Right renal pelvis (tissue), 4 donors: ENCODE results near the gene PPFIA1. TPM values are rescaled to one million over a fixed set of nuclear protein-coding genes. Genes with fewer than 3 reads are reported as not detected.
"Not testable (repeated sequence)": the region's sequence is repeated elsewhere in the genome, so short reads cannot be mapped to it uniquely, and the experiment has no call there.

ENCODE experiments used
- DNase-seq, 4 donors: peaks; one replicate each; pipeline ENCODE4 v3.0.0-alpha.2; 2013; ENCODE audit warnings: low read depth in 4 of 4, low spot score in 3 of 4, missing footprints in 1 of 4
- polyA plus RNA-seq, 4 donors: library from polyadenylated mRNA; unstranded; fragments of 120-200 nt; gene quantifications; one replicate each; pipeline ENCODE4 v1.2.1, GENCODE V29; 2013; ENCODE audit not compliant: insufficient read length in 4 of 4

The PPFIA1 gene
- polyA plus RNA-seq, 4 donors: 44.3 to 52.5 (median 49.2) TPM

DNA sequence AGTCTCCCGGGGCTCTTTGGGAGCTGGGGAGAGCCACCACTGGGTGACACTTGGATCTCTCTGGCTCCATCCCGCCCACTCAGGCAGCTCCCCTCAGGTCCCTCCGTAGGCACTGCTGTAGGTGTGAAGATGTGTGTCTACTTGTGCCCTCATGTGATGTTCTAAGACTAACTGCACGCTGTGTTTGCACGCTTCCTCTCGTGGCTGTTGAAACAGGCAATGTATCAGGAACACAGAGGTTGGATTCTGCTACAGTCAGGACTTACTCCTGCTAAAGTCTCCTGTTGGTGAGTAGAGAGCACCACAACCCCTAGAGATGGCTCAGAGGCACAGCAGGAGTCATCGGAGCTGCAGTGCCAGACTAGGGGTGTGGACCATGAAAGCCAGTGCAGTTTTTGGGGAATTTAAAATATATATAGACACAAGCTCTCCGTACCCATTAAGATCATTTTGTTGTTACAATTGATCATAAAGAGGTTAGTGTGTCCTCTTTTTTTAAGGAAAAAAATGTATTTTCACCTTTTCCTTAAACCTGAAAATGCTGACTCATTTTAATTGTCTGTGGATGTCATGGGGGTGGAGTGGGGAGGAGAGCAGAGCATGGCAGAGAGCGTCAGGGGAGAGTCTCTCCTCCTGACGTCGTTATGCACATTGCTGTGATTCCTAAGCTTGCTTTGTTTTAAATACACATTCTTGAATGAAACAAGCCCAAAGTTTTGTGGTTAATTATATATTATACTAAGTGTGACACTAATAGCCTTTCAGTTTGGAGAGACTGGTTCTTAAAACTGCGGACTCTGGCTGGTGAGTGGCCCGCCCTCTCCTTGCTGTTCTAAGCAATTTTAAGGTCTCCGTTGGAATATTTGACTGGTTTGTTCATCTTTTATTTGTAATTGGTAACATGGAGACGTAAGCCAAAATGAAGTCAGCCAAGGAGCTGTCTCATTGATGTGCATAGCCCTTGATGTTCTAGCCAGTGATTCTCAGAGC is 111.7 kb downstream of the PPFIA1 start:
- DNase-seq: no peak

DNA sequence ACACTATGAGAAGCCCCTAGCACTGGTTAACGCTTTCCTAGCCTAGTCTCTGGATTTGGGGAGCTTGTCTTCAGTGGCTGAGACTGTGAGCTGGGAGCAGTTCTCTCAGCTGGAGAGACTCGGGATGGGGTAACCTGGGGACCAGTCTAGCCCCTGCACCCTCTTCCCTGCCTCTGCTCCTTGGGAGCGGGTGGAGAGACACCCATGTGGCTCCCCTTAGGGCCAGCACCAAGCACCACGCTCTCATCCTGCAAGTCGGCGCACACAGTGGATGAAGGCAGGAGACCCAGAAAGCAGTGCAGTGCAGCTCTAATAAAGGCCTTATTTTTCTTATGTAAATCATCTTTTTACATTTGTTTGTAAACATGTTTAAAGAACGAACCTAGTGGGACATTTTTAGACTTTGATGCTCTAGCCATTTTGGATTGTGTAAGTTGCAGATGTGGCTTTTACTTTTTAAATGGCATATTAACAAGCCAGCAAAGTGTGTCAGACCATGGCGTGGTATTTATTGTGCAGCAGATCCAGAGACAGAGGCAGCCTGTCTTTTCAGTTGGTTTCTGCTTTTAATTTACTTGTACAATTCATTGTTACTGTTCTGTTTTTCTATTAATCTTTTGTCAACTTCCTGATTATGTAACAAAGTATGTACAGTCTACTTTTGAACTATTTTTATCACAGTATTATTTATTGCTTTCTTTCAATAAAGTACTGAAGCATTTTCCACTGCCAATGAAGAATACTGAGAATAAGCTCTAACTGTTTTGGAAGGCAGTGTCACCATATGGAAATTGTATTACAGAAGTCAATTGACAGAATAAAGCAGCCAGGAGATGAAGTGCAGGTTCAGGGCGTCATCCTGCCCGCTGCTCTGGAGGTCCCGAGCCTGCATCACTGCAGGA is 113.4 kb downstream of the PPFIA1 start:
- DNase-seq: no peak

GRCh38 chr11:70384566-70385152 is 114.2 kb downstream of the PPFIA1 start:
- DNase-seq: no peak

DNA sequence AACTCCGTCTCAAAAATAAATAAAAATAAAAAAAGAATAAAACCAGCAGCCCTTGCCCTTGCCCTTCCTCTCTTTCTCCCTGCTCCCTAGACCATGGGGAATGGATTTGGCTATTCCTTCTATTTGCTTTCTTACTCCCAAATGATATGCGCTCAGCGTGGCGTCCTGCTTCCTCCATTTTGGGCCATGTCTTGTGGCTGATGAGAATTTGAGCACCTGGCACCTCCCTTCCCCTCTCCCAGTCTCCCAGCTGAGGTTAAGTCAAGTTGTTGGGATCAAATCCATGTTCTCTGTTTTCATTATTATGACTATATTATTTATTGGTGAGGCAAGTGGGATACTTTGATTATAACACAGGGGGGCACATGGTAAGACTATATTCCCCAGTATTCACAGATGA is 117.1 kb downstream of the PPFIA1 start:
- no peak for DNase-seq

DNA sequence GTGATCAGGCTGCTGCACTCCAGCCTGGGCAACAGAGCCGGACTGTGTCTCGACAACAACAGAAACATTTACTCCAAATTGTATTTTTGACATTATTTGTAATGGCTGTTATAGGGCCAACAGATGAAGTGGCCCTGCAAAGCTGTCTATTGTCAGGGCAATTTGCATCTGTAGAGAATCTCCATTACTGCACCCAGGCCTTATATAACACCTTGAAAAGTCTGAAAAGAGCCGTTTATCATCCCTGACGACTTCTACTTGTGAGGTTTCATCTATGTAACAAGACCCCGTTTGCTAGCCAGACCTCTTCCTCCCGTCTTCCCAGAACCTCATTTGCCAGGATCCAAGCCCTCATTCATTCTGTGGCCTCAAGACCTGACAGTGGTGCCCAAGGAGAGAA is 118.7 kb downstream of the PPFIA1 start:
- no peak for DNase-seq

DNA sequence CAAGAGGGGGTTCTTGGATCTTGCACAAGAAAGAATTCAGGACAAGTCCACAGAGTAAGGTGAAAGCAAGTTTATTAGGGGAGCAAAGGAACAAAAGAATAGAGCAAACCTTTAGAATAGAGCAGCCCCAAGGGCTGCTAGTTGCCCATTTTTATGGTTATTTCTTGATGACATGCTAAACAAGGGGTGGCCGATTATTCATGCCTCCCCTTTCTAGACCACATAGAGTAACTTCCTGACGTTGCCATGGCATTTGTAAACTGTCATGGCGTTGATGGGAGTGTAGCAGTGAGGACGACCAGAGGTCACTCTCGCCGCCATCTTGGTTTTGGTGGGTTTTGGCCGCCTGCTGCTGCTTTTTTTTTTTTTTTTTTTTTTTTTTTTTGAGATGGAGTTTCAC is 120.4 kb downstream of the PPFIA1 start:
- DNase-seq: not testable (repeated sequence)

- DNase-seq: no peak
Measured at GRCh38 chr11:70394211-70394950, 123.9 kb downstream of the PPFIA1 start.

DNA sequence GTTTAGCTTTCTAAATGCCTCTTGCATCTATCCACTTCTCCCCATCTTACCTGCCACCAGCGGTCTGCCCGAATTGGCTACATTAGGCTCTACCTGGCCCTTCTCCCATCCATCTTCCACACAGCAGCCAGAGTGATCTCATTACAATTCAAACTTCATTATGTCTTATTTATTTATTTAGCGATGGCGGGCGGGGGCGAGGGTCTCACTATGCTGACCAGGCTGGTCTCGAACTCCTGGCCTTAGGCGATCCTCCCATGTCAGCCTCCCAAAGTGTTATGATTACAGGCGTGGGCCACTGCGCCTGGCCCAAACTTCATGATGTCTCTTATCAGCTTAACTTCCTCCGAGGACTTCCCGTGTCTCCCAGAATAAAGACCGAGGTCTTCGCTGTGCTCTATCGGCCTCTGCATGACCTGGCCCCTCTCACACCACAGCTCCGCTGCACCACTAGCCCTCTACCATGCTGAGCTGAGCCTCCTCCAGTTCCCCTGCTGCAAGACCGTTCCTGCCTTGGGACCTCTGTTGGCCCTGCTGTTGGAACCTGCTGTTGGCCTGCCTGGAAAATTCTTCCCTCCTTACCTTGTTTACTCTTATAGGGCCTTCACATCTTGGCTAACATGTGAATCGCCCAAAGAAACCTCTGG is 127.0 kb downstream of the PPFIA1 start:
- DNase-seq: no peak

DNA sequence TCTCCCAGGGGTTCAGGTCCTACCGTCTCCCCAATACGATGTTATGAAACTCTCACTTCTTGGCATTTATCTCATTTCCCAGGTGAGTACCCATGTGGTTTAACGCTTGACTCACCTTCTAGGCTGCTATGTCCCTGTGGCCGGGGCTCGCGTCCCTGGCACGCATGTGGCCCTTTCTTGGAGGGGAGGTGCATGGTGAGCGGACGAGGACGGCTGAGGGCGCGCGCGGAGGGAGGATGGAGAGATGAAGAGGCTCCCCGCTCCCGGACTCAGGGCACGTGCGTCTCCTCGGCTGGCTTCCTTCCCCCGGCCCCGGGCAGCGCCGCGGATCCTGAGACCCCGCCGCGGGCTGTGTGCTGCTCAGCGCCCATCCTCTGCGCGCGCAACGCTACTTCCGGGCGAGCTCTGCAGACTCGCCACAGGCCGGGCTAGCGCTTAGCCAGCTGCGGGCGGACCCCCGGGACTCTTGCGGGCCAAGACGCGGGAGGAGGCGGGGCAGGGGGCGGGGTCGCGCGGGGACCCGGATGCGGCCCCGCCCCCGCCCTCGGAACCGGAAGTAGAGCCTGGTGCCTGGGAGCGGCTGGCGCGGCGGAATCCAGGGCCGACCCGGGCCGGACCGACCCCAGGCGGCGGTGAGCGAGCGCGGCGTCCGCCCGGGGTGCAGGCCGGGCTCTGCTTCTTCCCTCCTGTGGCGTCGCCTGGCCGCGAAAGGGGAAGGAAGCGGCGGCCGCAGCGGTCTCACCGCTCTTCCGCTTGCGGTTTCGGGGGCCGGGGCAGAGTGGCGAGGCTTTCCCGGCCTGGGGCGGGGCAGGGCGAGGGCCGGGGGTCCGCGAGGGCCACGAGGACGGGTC is 127.7 kb downstream of the PPFIA1 start, which contains the start of gene CTTN:
Gene CTTN, plus strand, starts transcription at position 547 of the 851 bp plus-strand sequence. CDS start 8,769 bp downstream, outside the sequence.
- peak; percentile 63 to 77 (median 66) for DNase-seq

DNA sequence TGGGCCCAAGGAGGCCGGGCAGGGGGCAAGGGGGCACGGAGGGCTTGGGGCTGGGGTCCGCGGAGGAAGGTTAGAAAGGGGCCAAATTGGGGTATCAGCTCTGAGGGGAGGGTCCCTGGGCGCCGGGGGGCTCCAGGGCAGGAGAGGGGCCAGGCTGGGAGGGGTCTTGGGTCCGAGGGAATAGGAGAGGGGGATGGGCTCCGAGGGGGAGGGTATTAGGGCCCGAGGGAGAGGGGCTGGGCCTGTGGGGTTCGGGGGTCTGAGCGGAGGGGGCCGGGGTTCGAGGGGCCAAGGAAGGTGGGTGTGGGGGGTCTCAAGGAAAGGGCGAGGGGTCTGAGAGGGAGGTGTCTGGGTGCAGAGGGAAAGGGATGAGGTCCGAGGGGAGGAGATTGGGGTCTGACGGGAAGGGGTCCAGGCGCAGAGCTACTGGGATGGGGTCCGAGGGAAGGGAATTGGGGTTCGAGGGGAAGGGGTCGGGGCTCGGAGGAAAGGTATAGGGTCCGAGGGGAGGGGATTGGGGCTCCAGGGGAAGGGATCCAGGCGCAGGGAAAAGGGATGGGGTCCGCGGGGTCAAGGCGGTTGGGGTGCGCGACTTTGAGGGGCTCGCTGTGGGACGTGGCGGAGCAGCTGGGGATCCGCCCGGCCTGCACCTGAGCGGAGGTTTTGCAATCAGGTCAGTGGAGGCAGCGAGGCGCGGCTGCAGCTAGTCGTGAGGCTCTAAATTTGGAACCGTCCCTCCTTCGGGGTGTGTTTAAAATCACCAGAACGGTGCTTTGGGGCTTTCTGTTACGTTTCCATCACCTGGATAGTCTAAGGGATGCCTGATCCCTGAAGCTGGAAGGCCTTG is 128.6 kb downstream of the PPFIA1 start:
- DNase-seq: no peak

DNA sequence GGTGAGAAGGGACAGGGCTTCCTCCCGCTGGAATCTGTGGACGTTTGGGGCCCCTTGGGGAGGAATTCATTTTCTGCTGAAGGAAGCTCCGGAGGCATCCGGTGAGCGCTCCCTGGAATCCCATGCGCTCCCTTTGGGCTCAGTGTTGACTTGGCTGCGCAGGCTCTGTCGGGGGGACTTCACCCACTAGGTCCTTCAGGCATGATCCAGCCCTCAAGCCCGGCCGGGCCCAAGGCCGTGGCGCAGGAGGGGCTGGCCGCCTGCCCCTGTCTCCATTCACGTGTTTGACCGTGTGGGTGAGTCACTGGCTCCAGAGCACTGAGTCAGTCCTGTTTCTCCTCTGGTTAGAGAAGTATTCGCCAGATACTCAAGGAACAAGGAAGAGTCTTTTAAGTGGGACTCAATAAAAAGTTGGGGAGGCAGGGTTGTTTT is 129.2 kb downstream of the PPFIA1 start:
- DNase-seq: no peak

DNA sequence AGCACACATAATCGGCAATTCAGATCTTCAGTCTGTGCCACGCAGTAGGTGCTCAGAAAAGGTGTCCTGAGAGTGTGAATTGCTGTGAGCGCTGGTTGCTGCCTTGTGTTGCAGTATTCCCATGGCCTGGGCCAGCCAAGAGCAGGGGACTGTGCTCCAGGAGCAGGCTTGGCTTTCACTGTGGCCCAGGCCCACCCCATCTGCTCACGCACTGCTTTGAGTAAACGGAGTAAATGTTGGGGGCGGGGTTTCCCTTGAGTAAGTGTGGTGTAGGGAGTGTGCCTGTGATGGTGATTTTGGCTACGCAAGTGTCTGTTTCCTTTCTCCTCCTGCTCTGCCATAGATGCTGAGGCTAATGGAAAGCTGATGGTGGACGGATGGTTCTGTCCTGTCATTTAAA is 130.2 kb downstream of the PPFIA1 start:
- no peak for DNase-seq

DNA sequence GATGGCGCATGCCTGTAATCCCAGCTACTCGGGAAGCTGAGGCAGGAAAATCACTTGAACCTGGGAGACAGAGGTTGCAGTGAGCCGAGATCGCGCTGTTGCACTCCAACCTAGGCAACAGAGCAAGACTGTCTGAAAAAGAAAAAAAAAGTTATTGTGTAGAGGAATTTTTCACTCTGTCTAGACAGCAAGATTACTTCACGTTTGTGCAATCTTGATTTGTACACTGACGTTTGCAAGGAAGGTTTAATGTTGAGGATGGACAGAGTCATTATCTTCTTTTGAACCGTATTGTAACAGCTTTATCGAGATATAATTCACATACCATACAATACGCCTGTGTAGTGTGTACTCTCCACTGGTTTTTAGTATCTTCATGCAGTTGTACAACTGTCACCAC is 131.5 kb downstream of the PPFIA1 start:
- no peak for DNase-seq

- no peak for DNase-seq
Measured at GRCh38 chr11:70402685-70403084, 132.2 kb downstream of the PPFIA1 start.

DNA sequence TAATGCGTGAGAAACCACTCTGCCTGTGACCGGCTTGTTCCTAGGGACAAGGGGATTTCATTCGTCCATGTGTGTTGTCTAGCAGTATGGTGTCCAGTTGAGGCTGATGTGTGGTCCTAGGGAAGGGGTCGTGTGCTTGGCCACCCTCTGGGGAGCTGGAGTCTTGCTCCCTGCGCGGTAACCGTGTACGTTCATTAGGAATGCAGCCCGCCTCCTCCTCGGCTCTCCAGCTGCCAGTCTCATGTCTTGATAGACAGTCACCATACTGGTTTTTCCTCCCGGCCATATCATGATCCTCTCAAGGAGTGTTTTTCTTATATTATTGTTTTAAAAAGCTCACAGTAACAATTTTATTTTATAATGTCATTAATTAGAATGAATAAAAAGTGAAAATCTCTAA is 133.8 kb downstream of the PPFIA1 start:
- no peak for DNase-seq

DNA sequence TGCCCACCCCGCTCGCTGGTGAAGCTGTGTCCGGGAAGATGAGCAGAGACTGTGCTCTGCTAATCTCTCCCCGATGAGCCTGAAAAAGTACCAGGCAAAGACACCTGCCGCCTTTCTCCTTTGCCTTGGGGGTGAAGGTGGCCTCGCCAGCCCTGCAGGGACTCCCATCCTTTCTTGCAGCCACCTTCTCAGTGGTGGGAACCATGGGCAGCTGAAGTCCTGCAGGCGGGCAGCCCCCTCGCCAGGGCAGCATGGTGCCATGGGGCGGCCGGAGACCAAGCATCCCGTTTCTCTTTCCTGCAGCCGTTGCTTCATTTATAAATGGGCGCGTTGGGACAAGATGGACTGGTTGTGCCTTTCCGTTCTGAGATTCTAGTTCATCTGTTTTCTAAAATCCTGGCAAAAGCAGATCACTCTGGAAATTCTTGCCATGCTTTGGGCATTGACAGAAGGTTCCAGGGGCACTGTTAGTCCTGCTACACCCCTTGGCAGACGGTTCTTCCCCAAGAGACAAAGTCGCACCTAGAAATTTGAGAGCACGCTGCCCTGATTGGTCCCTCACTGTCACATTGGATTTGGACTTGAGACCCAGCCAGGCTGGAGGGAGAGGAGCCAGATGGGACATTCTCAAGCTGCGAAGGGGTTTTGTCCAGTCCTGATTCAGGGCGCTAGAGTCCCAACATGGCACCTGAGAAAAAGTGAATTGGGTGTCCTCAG is 135.3 kb downstream of the PPFIA1 start:
- no peak for DNase-seq

DNA sequence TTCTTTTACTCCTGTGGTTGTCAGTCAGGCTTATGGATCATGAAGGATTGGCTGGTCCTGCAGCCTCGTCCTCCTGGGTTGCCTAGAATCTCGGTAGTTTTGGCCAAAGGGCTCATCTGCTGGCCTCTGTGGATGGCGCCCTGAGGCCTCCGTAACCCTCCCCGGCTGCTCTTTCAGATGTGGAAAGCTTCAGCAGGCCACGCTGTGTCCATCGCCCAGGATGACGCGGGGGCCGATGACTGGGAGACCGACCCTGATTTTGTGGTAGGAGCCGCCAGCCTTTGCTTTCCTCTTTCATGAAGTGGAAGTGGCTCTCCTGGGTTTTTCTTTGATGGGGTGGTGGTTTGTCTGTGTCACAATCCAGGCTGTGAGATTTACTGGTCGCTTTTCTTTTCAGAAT is 136.6 kb downstream of the PPFIA1 start:
- DNase-seq: no peak
